HG03159 (cell line): ENCODE data around the gene NOS3.

ENCODE experiments used
- ATAC-seq: cut with Tn5 transposase; IDR thresholded peaks from one replicate; pipeline ENCODE4 v1.9.1; 2021; ENCODE audit warnings: mild to moderate bottlenecking, moderate library complexity; ENCODE audit not compliant: unreplicated experiment

NOS3 gene

DNA sequence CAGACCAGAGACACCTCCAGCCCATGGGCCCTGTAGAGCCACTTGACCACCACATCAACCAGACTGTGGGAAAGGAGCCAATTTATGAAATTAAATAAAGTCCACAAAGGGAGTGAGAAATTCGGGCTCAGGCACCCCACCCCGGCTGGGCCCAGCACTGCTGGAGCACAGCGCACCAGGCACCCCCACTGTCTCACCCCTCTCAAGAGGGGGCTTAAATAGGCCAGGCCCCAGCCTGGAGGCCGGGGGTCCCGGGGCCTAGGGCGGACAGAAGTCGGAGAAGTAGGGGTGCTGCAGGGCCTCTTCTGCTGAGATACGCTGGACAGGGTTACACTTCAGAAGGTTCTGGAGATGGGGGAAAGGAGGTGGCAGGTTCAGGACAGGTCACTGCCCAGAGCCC lies 62.9 kb downstream of the NOS3 start:
- ATAC-seq: no peak

- no peak for ATAC-seq
Observed at GRCh38 chr7:151056283-151056665, 65.5 kb downstream of the NOS3 start.

DNA sequence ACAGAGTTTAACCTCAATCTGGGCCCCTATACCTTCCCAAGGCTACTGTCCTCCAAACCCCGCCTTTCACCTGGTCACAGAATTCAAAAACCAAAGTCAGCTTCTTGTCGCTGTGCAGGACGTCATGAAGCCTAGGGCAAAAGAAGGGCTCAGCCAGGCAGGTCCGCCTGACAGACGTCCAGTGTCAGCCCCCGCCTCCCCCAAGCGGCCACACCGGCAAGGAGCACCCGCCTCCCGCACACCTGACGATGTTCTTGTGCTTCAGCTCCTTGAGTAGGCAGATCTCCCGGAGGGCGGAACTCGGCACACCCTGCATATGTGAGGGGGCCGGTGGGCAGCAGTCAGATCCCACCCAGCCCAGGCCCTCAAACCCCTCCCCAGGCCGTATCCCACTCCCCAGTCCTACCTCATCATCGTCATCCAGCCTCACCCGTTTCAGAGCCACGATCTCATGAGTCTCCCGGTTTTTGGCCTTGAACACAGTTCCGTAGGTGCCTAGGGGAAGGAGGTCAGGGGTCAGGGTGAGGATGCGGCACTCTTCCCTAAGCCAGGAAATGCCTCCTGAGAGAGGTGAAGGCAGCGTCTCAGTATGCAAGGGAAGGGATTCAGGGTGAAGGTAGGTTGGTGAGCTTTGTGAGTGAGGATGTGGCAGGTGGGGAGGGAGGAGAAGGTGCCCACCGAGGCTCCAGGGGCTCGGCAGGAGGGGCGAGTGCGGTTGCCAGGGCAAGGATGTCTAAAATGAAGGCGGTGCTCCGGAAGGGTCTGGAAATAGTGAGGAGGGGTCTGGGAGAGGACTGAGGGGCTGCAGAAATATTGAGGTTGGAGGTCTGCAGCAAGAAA lies 66.1 kb downstream of the NOS3 start:
- no peak for ATAC-seq

DNA sequence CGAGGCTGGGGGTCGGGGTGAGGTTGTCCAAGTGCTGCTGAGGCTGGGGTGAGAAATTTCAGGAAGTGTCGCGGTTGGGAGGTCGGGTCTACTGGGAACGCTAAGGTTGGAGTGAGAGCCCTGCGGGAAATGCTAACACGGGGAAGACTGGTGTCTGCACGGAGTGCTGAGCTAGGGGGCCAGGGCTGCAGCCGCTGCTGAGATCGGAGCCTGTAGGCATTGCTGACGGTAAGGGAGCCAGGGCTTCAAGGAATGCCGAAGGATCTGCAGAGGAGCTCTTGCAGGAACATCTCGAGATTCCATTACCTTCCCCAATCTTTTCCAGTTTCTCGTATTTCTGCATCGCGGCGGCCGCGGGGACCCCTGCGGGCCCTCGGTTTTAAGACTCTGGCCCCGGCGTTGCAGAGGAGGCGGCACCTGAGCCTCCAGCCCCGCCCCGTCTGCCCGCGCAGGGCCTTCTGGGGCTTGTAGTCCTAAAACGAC lies 66.7 kb downstream of the NOS3 start, which contains the start of gene CDK5:
TSS of gene CDK5 (minus strand) at position 392 of the 483 bp plus-strand sequence. CDS start at position 343, 49 bp downstream.
- ATAC-seq: peak; percentile 8

- ATAC-seq: peak; percentile 90
Observed at GRCh38 chr7:151057989-151058780, 67.4 kb downstream of the NOS3 start.

GRCh38 chr7:151058781-151059366 lies 68.1 kb downstream of the NOS3 start:
- no peak for ATAC-seq

GRCh38 chr7:151059367-151060112 lies 68.7 kb downstream of the NOS3 start, which contains the start of gene SLC4A2:
Gene SLC4A2, plus strand, starts transcription at chr7:151059589. Its CDS starts 2,399 bp downstream, at chr7:151061988.
- ATAC-seq: peak; percentile 29

DNA sequence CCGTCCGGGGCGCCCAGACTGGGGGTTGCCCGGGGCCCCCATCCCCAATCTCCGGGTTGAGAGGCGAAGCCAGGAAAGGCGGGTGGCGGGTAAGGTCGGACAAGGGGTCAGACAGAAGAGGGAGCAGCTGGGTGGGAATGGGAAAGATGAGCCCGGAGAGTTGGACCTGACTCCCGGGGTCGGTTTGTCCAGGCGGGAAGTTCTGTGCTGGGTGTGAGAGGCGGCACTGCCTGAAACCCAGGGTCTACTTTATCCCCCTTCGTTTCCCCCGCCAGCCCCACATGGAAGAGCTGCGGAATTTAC lies 69.2 kb downstream of the NOS3 start:
- ATAC-seq: no peak

- no peak for ATAC-seq
Observed at GRCh38 chr7:151060416-151061212, 69.8 kb downstream of the NOS3 start.

DNA sequence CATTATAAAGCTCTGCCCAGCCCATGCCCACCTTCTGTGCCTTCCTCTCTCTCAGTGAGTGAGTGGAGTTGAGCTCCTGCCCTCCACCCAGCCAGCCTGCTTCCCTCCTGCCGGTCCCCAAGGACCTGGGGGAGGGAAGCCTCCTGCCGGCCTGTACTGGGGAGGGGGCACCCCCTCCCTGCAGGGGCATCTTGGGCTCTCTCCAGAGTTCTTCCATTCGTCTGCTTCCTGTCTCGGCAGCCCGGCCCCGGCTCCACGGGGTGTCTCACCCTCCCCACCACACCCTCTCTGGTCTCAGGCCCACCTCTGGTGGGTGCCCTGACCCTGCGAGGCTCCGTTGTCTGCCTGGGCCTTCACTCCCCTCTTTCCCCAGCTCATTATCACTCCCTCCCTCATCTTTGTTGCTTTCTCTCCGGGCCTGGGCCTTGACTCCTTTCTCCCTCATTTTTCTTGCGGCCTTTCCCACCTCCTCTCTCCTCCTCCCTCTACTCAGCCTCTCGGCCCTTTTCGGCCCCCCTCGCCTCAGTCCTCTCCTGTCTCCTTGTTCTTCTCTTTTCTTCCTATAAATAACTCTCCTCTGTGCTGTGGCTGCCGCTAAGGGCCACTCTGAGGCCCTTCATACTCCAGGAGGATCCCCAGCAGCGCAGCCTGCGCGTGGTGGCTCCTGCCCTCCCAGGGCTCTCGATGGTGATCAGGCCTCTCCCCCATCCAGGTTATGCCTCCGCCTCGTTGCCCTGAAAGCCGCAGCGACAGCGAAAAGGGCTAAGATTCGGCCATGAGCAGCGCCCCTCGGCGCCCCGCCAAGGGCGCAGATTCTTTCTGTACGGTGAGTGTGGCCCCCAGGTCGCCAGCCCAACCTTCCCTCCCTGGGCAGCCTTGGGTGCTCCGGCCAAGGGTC lies 70.6 kb downstream of the NOS3 start:
- ATAC-seq: no peak

DNA sequence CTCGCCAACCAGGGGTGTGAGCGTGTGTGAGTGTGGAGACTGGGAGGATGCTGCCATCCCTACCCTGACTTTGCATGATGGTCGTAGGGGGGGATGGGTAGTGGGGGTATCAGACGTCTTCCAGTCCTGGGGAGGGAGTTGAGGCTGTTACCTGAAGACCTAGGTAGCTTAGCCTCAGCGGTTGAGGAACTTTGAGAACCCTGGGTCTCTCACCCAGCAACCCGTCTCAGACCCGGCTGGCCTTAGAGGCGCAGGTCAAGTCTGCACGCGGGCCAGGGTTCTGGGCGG lies 71.2 kb downstream of the NOS3 start:
- no peak for ATAC-seq

- ATAC-seq: no peak
Observed at GRCh38 chr7:151062399-151063211, 71.8 kb downstream of the NOS3 start.

DNA sequence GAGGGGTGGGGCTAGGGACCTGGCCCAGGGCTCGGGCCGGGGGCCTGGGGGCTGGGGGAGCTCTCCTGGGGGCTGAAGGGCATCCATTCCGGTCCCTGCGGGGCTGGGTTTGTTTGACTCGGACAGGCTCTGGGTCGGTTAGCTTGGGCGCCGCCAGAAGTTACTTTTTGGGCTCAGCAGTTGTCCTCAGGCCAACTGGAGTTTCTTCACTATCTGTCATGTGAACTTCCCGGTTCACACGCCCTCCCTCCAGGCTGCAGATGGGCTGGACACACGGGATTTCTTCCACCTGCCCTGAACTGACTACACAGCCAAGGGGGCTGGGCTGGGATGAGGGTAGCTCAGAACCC lies 72.4 kb downstream of the NOS3 start:
- no peak for ATAC-seq
